Heart right ventricle (tissue), 16 donors: ENCODE data around the gene GRIN3B. TPM values are rescaled to one million over a fixed set of nuclear protein-coding genes. Genes with fewer than 3 reads are reported as not detected.

Experiments
- ATAC-seq, 8 donors: fragments of 200-7000 bp; cut with Tn5 transposase; one replicate each; pipeline ENCODE4 v1.9.1; 2020; ENCODE audit warnings: mild to moderate bottlenecking in 8 of 8, moderate library complexity in 8 of 8, moderate number of reproducible peaks in 1 of 8
- DNase-seq, 2 donors: peaks; one replicate each; pipeline ENCODE4 v3.0.0-alpha.2; 2020
- H3K27ac ChIP-seq, 10 donors: fragments of 200-600 bp; sonication (generic) in 2 of 10; one replicate each; pipeline versions ENCODE4 v1.5.0 to v1.8.0; 2020 to 2022; ENCODE audit warnings: mild to moderate bottlenecking in 3 of 10
- H3K27me3 ChIP-seq, 7 donors: fragments of 200-600 bp; one replicate each; pipeline ENCODE4 v1.8.0; 2021 to 2022; ENCODE audit warnings: mild to moderate bottlenecking in 2 of 7
- H3K36me3 ChIP-seq, 9 donors: fragments of 200-600 bp; sonication (generic) in 1 of 9; one replicate each; pipeline versions ENCODE4 v1.5.0 to v1.8.0; 2020 to 2022; ENCODE audit warnings: mild to moderate bottlenecking in 2 of 9
- H3K4me1 ChIP-seq, 9 donors: fragments of 200-600 bp; sonication (generic) in 1 of 9; one replicate each; pipeline versions ENCODE4 v1.5.0 to v1.8.0; 2020 to 2022; ENCODE audit warnings: mild to moderate bottlenecking in 4 of 9
- H3K4me3 ChIP-seq, 10 donors: fragments of 200-600 bp; sonication (generic) in 2 of 10; one replicate each; pipeline versions ENCODE4 v1.5.0 to v1.8.0; 2020 to 2022; ENCODE audit warnings: mild to moderate bottlenecking in 7 of 10, moderate library complexity in 2 of 10
- H3K9me3 ChIP-seq, 11 donors: fragments of 200-600 bp in 10 of 11; sonication (generic) in 2 of 11; one replicate each; pipeline versions ENCODE4 v1.5.0 to v1.8.0; 2013 to 2022; ENCODE audit warnings: mild to moderate bottlenecking in 2 of 11, control low read depth in 1 of 11, moderate library complexity in 1 of 11
- CTCF ChIP-seq, 9 donors: fragments of 200-600 bp; sonication (generic) in 2 of 9; IDR thresholded peaks; one replicate each; pipeline versions ENCODE4 v1.5.0 to v1.8.0; 2021 to 2022; ENCODE audit warnings: antibody characterized with exemption in 9 of 9, mild to moderate bottlenecking in 5 of 9, moderate library complexity in 1 of 9
- WGBS, 2 donors: extraction: QIAGEN DNeasy Blood & Tissue Kit; methylation state at CpG; one replicate each; pipeline ENCODE4 v1.1.7; 2013; ENCODE audit warnings: inconsistent platforms in 1 of 2; 5-methylcytosine and 5-hydroxymethylcytosine counted together
- intact Hi-C, 10 donors: fragments of 100-400 bp; cut with DNase I; formaldehyde crosslinking; loops; one replicate each; pipeline versions ENCODE4 v1.11.1 to v1.14.2; 2022
- polyA plus RNA-seq, 2 donors: library from polyadenylated mRNA; stranded (reverse); fragments of 200-250 nt; gene quantifications; one replicate each; pipeline ENCODE4 v1.2.3, GENCODE V29; 2013
- total RNA-seq, 10 donors: library from RNA; stranded (reverse); fragmentation: NEBNext Ultra II Directional in 3 of 10; extraction: Animal tissue kit (Norgen Biotek cat#: 25700) in 3 of 10; gene quantifications; one replicate each; pipeline versions ENCODE4 v1.2.1 to v1.2.4, GENCODE V29; 2021 to 2023
- donor health status: Arrhythmogenic right ventricular cardiomyopathy.
- donor health status: ischemic (EF 13 %, LVEDD 7.1; RV severe dilation, severe dysfunction).
- donor health status: healthy with polysubstance abuse.
- donor health status: DM: no; HTN: yes; CAD: no.
- donor health status: DM: no; HTN: no; CAD: no.
- donor health status: ischemic (EF 25% LVEDD 6.9; RV normal size, moderate dysfunction).
- donor health status: ischemic (EF 25% LVEDD 5.7; RV mildly dilated, moderate dysfunction).
- donor health status: healthy.
- donor health status: DM: yes; HTN: yes; CAD: no.
- donor health status: Ischemic cardiomyopathy.
- donor health status: ischemic (EF 35%, LVEDD 5.7; RV mildly dilated, moderate dysfunction).
- donor health status: nonischemic (EF 11% LVEDD 7.7; RV severe dilation, severe dysfunction).
- donor health status: DM: yes; HTN: yes; CAD: no.
- donor health status: PGD.
- donor health status: ischemic (EF 29% LVEDD 5.4; RV normal size, mild dysfunction).
- donor health status: nonischemic (EF 23%, LVEDD 6.1; RV moderate dilation, normal function).

Gene GRIN3B
- total and polyA plus RNA-seq, 12 donors, result 0.01 to 0.10 (median 0.08) TPM; not detected in 8

DNA sequence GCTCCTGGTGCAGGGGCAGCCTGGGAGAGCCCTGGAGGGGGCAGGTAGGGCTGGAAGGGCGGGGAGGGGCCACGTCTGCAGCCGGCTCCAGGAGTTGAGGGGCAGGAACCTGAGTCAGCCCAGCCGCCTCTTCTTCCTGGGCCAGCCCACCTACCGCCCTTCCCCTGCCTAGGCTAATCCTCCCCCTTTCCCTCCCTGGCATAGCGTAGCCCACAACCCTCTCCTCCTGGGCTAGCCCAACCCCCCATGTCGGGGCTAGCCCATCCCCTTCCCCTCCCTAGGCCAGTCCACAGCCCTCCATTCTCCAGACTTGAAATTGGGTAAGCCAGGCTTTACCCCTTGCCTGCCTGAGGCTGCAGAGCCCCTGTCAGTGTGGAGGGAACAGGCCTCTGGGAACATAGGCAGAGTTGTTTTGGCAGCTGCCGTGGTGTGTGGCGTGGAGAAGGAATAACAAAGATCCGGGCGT lies 36.7 kb upstream of the GRIN3B start:
- Histone ChIP-seq H3K9me3 (peaks cover 0 to 5% (median 0%) of the 10 kb centered on the region in 11 donors), H3K27me3 (no peaks in the 10 kb centered on the region), H3K4me3 (no peak overlapping the region), H3K36me3 (peaks cover 0 to 68% (median 16%) of the 10 kb centered on the region in 9 donors), H3K27ac (no peak overlapping the region), H3K4me1 (no peaks in the 10 kb centered on the region)
- ATAC-seq (no peak), DNase-seq (no peak)
- WGBS, 2 donors, result 84 to 92% methylated on average over 8 to 11 of the region's 11 CpGs
- intact Hi-C loops, result no loop called here
- TF ChIP-seq CTCF (IDR thresholded peaks at IDR 0.05), result no peak

DNA sequence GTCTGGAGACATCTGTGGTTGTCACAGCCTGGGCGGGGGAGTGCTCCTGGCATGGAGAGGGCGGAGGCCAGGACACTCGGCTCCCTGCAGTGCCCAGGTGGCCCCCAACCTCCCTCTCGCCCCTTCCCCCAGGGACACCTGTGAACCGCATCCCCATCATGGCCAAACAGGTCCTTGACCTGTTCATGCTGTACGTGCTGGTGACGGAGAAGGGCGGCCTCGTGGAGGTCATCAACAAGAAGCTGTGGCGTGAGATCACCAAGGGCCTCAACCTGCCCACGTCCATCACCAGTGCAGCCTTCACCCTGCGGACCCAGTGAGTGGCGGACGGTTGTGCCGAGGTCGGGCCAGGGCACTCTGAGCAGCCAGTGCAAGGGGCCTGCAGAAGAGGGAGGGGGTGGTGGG lies 36.1 kb upstream of the GRIN3B start:
- H3K27ac ChIP-seq, result no peak overlapping the region
- H3K4me3 ChIP-seq, result no peak overlapping the region
- H3K27me3 ChIP-seq, result no peaks in the 10 kb centered on the region
- no peaks in the 10 kb centered on the region for H3K4me1 ChIP-seq
- intact Hi-C loops, result no loop called here
- DNase-seq (no peak), ATAC-seq (no peak)
- peaks cover 0 to 5% (median 0%) of the 10 kb centered on the region in 11 donors for H3K9me3 ChIP-seq
- no peak for TF ChIP-seq CTCF (IDR thresholded peaks at IDR 0.05)
- 97 to 98% methylated on average over 16 of the region's 16 CpGs for WGBS, 2 donors
- H3K36me3 ChIP-seq, result peaks cover 0 to 70% (median 20%) of the 10 kb centered on the region in 9 donors

GRCh38 chr19:964761-965694 lies 35.2 kb upstream of the GRIN3B start:
- 99% methylated on average over 19 of the region's 19 CpGs for WGBS, 2 donors
- Histone ChIP-seq H3K27me3 (no peaks in the 10 kb centered on the region), H3K9me3 (peaks cover 0 to 5% (median 0%) of the 10 kb centered on the region in 11 donors), H3K4me1 (no peaks in the 10 kb centered on the region), H3K4me3 (no peak overlapping the region), H3K27ac (no peak overlapping the region), H3K36me3 (peaks cover 0 to 78% (median 20%) of the 10 kb centered on the region in 9 donors)
- intact Hi-C loops, result no loop called here
- ATAC-seq (no peak), DNase-seq (no peak)
- TF ChIP-seq CTCF (IDR thresholded peaks at IDR 0.05), result no peak

- no peaks in the 10 kb centered on the region for H3K27me3 ChIP-seq
- ATAC-seq (no peak), DNase-seq (no peak)
- H3K27ac ChIP-seq, result no peak overlapping the region
- TF ChIP-seq CTCF (IDR thresholded peaks at IDR 0.05), result no peak
- 95 to 96% methylated on average over 17 of the region's 17 CpGs for WGBS, 2 donors
- peaks cover 0 to 85% (median 28%) of the 10 kb centered on the region in 9 donors for H3K36me3 ChIP-seq
- intact Hi-C loops, result no loop called here
- peaks cover 0 to 19% (median 9%) of the 10 kb centered on the region in 11 donors for H3K9me3 ChIP-seq
- no peak overlapping the region for H3K4me3 ChIP-seq
- H3K4me1 ChIP-seq, result no peaks in the 10 kb centered on the region
Measured at GRCh38 chr19:966485-967088, 33.6 kb upstream of the GRIN3B start.
